Measurements from ENCODE around the gene KCMF1.

- TF ChIP-seq CTCF (conservative IDR thresholded peaks at IDR 0.05; ENCODE audit: low read depth, low read length) (no peak), EZH2phosphoT487 (IDR thresholded peaks at IDR 0.05; ENCODE audit: borderline replicate concordance, low read length) (no peak)
These were observed 53.5 kb downstream of the KCMF1 start for GRCh38 chr2:85024372-85025047.

Data from PC-3 (cell line).